ENCODE results near the gene CACNA2D3. TPM values are rescaled to one million over a fixed set of nuclear protein-coding genes. Genes with fewer than 3 reads are reported as not detected.

CACNA2D3 gene
- total RNA-seq, 1 donor from 2014 or later: not detected

DNA sequence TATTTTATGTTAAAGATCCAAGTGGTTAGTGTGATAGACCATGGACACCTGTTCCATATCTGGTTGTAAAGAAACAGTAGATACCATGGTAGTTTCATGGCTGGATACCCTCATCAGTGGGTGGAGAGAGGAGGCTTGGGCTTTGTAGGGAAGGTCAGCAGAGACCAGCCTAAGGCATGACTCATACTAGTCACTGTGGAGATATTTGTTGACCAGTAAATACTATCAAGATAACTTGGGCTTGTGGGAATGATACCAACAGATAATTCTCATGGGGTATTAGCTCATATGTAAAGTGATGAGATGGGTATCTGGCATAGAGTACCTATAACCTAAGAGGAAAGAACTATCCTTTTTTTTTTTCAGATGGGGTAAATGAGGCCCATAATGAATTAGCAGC, 354.5 kb downstream of the CACNA2D3 start:
- TF ChIP-seq EZH2 (IDR thresholded peaks at IDR 0.05): no peak
- TF ChIP-seq, protein P1, sequence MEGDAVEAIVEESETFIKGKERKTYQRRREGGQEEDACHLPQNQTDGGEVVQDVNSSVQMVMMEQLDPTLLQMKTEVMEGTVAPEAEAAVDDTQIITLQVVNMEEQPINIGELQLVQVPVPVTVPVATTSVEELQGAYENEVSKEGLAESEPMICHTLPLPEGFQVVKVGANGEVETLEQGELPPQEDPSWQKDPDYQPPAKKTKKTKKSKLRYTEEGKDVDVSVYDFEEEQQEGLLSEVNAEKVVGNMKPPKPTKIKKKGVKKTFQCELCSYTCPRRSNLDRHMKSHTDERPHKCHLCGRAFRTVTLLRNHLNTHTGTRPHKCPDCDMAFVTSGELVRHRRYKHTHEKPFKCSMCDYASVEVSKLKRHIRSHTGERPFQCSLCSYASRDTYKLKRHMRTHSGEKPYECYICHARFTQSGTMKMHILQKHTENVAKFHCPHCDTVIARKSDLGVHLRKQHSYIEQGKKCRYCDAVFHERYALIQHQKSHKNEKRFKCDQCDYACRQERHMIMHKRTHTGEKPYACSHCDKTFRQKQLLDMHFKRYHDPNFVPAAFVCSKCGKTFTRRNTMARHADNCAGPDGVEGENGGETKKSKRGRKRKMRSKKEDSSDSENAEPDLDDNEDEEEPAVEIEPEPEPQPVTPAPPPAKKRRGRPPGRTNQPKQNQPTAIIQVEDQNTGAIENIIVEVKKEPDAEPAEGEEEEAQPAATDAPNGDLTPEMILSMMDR (IDR thresholded peaks at IDR 0.05): no peak
- no peak for TF ChIP-seq EZH2phosphoT487 (IDR thresholded peaks at IDR 0.05)
- Histone ChIP-seq H3K4me3 (no peak overlapping the region), H3K36me3 (no peaks in the 10 kb centered on the region), H3K4me2 (no peak overlapping the region), H3K79me2 (ENCODE audit: low read depth) (no peaks in the 10 kb centered on the region), H4K20me1 (ENCODE audit: low read depth) (no peaks in the 10 kb centered on the region), H3K27ac (no peak overlapping the region), H3K9ac (no peak overlapping the region), H3K4me1 (no peaks in the 10 kb centered on the region), H3F3A (ENCODE audit: low read depth) (no peaks in the 10 kb centered on the region), H3K9me3 (ENCODE audit: low read depth) (no peaks in the 10 kb centered on the region), H3K27me3 (no peaks in the 10 kb centered on the region), H2AFZ (replicated peaks) (no peak overlapping the region)
- Mint-ChIP-seq H3K27me3 (ENCODE audit: insufficient read depth, low read depth) (peaks cover 3% of the 10 kb centered on the region), H3K4me3 (no peak overlapping the region), H3K4me1 (peaks cover 8% of the 10 kb centered on the region), H3K27ac (no peak overlapping the region), H3K9me3 (peaks cover 16% of the 10 kb centered on the region), H3K36me3 (no peaks in the 10 kb centered on the region)
- no peak for DNase-seq (ENCODE audit: low spot score)

DNA sequence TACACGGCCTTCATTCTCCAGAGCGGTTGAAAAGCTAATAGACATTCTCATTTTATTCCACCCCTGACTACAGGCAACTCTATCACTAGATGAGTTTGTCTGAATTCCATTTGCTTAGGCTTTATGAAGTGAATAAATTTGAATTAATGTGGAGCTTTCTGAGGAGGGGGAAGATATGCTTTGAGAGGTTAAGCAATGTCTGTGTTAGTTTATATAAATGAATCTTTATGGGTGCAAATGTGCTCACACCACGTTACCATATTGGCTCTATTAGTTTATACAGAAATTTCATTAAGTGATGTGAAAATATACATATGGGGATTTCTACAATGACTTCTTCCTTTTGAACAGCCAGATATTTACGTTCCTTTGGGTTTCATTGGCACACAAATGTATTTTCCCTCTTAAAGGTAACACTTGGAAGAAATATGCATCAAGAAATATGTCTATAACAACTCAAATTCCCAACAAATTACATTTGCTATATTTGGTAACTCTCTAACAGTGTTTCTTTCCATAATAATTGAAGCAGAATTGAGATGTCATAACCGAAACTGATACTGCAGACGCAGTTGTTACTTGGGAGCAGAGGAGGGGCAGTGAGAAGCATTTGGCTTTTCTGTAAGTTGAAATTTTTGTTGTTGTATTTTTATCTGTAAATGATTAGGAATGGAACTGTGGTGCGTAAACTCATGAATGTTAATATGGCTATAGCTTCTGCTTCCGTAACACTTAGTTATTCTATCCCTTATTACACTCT, 359.4 kb downstream of the CACNA2D3 start:
- Histone ChIP-seq H3K4me3 (no peak overlapping the region), H3K4me1 (no peaks in the 10 kb centered on the region), H2AFZ (replicated peaks) (no peak overlapping the region), H3K27me3 (no peaks in the 10 kb centered on the region), H3K27ac (no peak overlapping the region), H3K4me2 (no peak overlapping the region), H3F3A (ENCODE audit: low read depth) (no peaks in the 10 kb centered on the region), H3K36me3 (no peaks in the 10 kb centered on the region), H3K9ac (no peak overlapping the region), H4K20me1 (ENCODE audit: low read depth) (no peaks in the 10 kb centered on the region), H3K79me2 (ENCODE audit: low read depth) (no peaks in the 10 kb centered on the region), H3K9me3 (ENCODE audit: low read depth) (no peaks in the 10 kb centered on the region)
- Mint-ChIP-seq H3K27ac (no peak overlapping the region), H3K4me3 (no peak overlapping the region), H3K9me3 (peaks cover 8% of the 10 kb centered on the region), H3K36me3 (no peaks in the 10 kb centered on the region), H3K27me3 (ENCODE audit: insufficient read depth, low read depth) (no peaks in the 10 kb centered on the region), H3K4me1 (peaks cover 25% of the 10 kb centered on the region)
- TF ChIP-seq, protein P1 (IDR thresholded peaks at IDR 0.05): no peak
- TF ChIP-seq EZH2phosphoT487 (IDR thresholded peaks at IDR 0.05) (no peak), EZH2 (IDR thresholded peaks at IDR 0.05) (no peak)
- no peak for DNase-seq (ENCODE audit: low spot score)

DNA sequence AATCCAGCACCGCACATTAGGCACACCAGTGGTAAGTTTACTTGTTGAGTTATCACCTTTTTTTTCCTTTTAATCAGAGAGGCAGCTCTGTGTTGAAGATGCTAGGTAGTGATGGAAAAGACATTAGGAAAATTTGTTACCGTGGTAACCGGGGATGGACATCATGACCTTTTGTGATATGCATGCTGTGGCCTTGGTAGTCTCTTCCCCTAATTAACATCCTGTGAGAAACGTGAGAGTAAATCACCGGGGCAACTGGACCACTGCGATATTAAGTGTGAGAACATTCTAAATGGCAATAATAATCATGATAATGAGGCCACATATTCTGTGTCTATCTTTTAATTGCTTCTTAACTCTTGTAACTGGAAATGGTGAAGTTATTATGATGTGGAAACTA, 362.0 kb downstream of the CACNA2D3 start:
- H3K9me3 Mint-ChIP-seq: peaks cover 6% of the 10 kb centered on the region
- Histone ChIP-seq H3K9ac (no peak overlapping the region), H2AFZ (replicated peaks) (no peak overlapping the region), H4K20me1 (ENCODE audit: low read depth) (no peaks in the 10 kb centered on the region), H3K4me2 (no peak overlapping the region), H3K9me3 (ENCODE audit: low read depth) (no peaks in the 10 kb centered on the region), H3K4me1 (no peaks in the 10 kb centered on the region), H3K4me3 (no peak overlapping the region), H3K79me2 (ENCODE audit: low read depth) (no peaks in the 10 kb centered on the region), H3F3A (ENCODE audit: low read depth) (no peaks in the 10 kb centered on the region), H3K27ac (no peak overlapping the region), H3K36me3 (no peaks in the 10 kb centered on the region), H3K27me3 (no peaks in the 10 kb centered on the region)
- no peak overlapping the region for H3K4me3 Mint-ChIP-seq
- TF ChIP-seq EZH2phosphoT487 (IDR thresholded peaks at IDR 0.05) (no peak), EZH2 (IDR thresholded peaks at IDR 0.05) (no peak)
- TF ChIP-seq, protein P1 (IDR thresholded peaks at IDR 0.05): no peak
- no peaks in the 10 kb centered on the region for H3K36me3 Mint-ChIP-seq
- H3K4me1 Mint-ChIP-seq: peaks cover 25% of the 10 kb centered on the region
- no peak overlapping the region for H3K27ac Mint-ChIP-seq
- no peak for DNase-seq (ENCODE audit: low spot score)
- no peaks in the 10 kb centered on the region for H3K27me3 Mint-ChIP-seq (ENCODE audit: insufficient read depth, low read depth)
